Measurements from ENCODE around the gene CACNA1D. TPM values are rescaled to one million over a fixed set of nuclear protein-coding genes. Genes with fewer than 3 reads are reported as not detected.

The CACNA1D gene
- total RNA-seq, 1 experiment from 2014 or later: 1.1 TPM

GRCh38 chr3:53709256-53709655 lies 214.8 kb downstream of the CACNA1D start:
- Histone ChIP-seq H3K27ac (ENCODE audit: low read depth, low read length) (no peak overlapping the region), H3K79me2 (ENCODE audit: insufficient read depth, low read length) (no peaks in the 10 kb centered on the region), H3K4me1 (ENCODE audit: control insufficient read depth in 1 of 2, insufficient read depth in 2 of 2, low read length in 2 of 2) (peaks cover 0 to 4% of the 10 kb centered on the region in 2 experiments; a peak in 1 of 4 replicates), H3K9ac (ENCODE audit: low read length) (no peak overlapping the region), H2AFZ (ENCODE audit: low read depth, low read length, poor library complexity, severe bottlenecking) (no peak overlapping the region), H3K4me3 (replicated peaks in 1 of 2; ENCODE audit: low read depth in 1 of 2, low read length in 2 of 2) (no peak overlapping the region), H4K20me1 (ENCODE audit: insufficient read depth) (no peaks in the 10 kb centered on the region), H3K9me2 (ENCODE audit: insufficient read depth) (no peaks in the 10 kb centered on the region), H3K36me3 (ENCODE audit: control insufficient read depth in 1 of 2, insufficient read depth in 2 of 2, low read length in 2 of 2) (no peaks in the 10 kb centered on the region), H3K27me3 (ENCODE audit: insufficient read depth, low read length) (no peaks in the 10 kb centered on the region; the same call in 1 of the 2 replicates), H3K9me3 (ENCODE audit: control insufficient read depth in 1 of 2, insufficient read depth in 1 of 2, low read depth in 1 of 2, low read length in 2 of 2) (no peaks in the 10 kb centered on the region), H3K4me2 (ENCODE audit: low read length) (no peak overlapping the region)
- DNase-seq (ENCODE audit: low read depth, low spot score) (no peak), ATAC-seq (no peak; the same call in 1 of the 2 replicates)
- ChIA-PET CTCF (interaction anchor here (1.3 to 2.5 kb wide), 2 partner anchors 20 to 335 kb away, joined by 3 to 16 read pairs; no protein-coding TSS in a partner anchor), POLR2A (no interaction called here), RAD21 (ENCODE audit: low non-redundant PET in 1 of 2, low total read pairs in 2 of 2, uncharacterized antibody in 2 of 2, unreplicated experiment in 2 of 2) (interaction anchor here in 1 of 2 experiments (1.1 kb wide), 1 partner anchor 333 kb away, joined by 4 read pairs; no protein-coding TSS in a partner anchor)
- TF ChIP-seq JUND (IDR thresholded peaks at IDR 0.05) (no peak), TCF7L2 (IDR thresholded peaks at IDR 0.05; ENCODE audit: borderline replicate concordance, extremely low read depth, insufficient read depth, insufficient read length) (no peak), EZH2phosphoT487 (IDR thresholded peaks at IDR 0.05; ENCODE audit: borderline replicate concordance) (no peak), EZH2 (IDR thresholded peaks at IDR 0.05) (no peak), SRF (IDR thresholded peaks at IDR 0.05; ENCODE audit: low read depth) (no peak), ATF3 (IDR thresholded peaks at IDR 0.05) (no peak), SIN3A (IDR thresholded peaks at IDR 0.05; ENCODE audit: low read depth) (no peak), POLR2AphosphoS5 (IDR thresholded peaks at IDR 0.05; ENCODE audit: low read depth, low read length) (no peak)
- TF ChIP-seq, protein P1, sequence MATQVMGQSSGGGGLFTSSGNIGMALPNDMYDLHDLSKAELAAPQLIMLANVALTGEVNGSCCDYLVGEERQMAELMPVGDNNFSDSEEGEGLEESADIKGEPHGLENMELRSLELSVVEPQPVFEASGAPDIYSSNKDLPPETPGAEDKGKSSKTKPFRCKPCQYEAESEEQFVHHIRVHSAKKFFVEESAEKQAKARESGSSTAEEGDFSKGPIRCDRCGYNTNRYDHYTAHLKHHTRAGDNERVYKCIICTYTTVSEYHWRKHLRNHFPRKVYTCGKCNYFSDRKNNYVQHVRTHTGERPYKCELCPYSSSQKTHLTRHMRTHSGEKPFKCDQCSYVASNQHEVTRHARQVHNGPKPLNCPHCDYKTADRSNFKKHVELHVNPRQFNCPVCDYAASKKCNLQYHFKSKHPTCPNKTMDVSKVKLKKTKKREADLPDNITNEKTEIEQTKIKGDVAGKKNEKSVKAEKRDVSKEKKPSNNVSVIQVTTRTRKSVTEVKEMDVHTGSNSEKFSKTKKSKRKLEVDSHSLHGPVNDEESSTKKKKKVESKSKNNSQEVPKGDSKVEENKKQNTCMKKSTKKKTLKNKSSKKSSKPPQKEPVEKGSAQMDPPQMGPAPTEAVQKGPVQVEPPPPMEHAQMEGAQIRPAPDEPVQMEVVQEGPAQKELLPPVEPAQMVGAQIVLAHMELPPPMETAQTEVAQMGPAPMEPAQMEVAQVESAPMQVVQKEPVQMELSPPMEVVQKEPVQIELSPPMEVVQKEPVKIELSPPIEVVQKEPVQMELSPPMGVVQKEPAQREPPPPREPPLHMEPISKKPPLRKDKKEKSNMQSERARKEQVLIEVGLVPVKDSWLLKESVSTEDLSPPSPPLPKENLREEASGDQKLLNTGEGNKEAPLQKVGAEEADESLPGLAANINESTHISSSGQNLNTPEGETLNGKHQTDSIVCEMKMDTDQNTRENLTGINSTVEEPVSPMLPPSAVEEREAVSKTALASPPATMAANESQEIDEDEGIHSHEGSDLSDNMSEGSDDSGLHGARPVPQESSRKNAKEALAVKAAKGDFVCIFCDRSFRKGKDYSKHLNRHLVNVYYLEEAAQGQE (IDR thresholded peaks at IDR 0.05; ENCODE audit: low read depth): no peak
- no TSS peak for BruUV-seq (replicated peaks)
- intact Hi-C loops (cut with micrococcal nuclease): no loop called here

All from HCT116 (cell line).